PC-9 (cell line): ENCODE measurements around the gene RPS6KA3. TPM values are rescaled to one million over a fixed set of nuclear protein-coding genes. Genes with fewer than 3 reads are reported as not detected.

Experiments used
- BruUV-seq: library from RNA; stranded (reverse); fragments of 400-500 nt; replicated peaks from 2 replicates; lab custom pipeline; 2021; lab: Mats Ljungman, UMichigan
- CTCF ChIA-PET: fragments of 300-600 bp; sonication (Branson Sonifier 250); formaldehyde crosslinking; loops from one replicate; lab custom pipeline; 2022; ENCODE audit warnings: antibody characterized with exemption; lab: Charles Lee
- POLR2A ChIA-PET: fragments of 300-600 bp; sonication (Branson Sonifier 250); formaldehyde crosslinking; loops from one replicate; lab custom pipeline; 2022; ENCODE audit warnings: antibody characterized with exemption; ENCODE audit not compliant: unreplicated experiment; lab: Charles Lee
- DNase-seq, 2 experiments: peaks; one replicate each; pipeline versions ENCODE4 v3.0.0 to v3.0.0-alpha.2; 2015 to 2022; ENCODE audit warnings: mixed read lengths in 1 of 2
- H2AFZ ChIP-seq: fragments of 200-600 bp; sonication (generic); 2 replicates; pipeline ENCODE4 v1.8.1; 2017; ENCODE audit warnings: antibody characterized with exemption
- H3F3A ChIP-seq: fragments of 200-600 bp; sonication (generic); 2 replicates; pipeline ENCODE4 v1.8.1; 2017; ENCODE audit warnings: antibody characterized with exemption, mild to moderate bottlenecking, low read depth; ENCODE audit not compliant: insufficient read depth
- H3K27ac ChIP-seq: fragments of 200-600 bp; sonication (generic); 2 replicates; pipeline ENCODE4 v1.6.1; 2016; ENCODE audit warnings: mixed run types
- H3K27me3 ChIP-seq: fragments of 200-600 bp; sonication (generic); 2 replicates; pipeline ENCODE4 v1.6.1; 2016; ENCODE audit warnings: low read depth, mixed run types; ENCODE audit not compliant: insufficient read depth
- H3K36me3 ChIP-seq: fragments of 200-600 bp; sonication (generic); 2 replicates; pipeline ENCODE4 v1.6.1; 2016; ENCODE audit warnings: low read depth, mixed run types
- H3K4me1 ChIP-seq: fragments of 200-600 bp; sonication (generic); replicated peaks from 2 replicates; pipeline ENCODE4 v1.6.1; 2016; ENCODE audit warnings: mixed run types; ENCODE audit not compliant: insufficient read depth
- H3K4me2 ChIP-seq: fragments of 200-600 bp; sonication (generic); 2 replicates; pipeline ENCODE4 v1.6.1; 2017; ENCODE audit warnings: mixed run types
- H3K4me3 ChIP-seq: fragments of 200-600 bp; sonication (generic); 2 replicates; pipeline ENCODE4 v1.6.1; 2016; ENCODE audit warnings: mixed run types
- H3K79me2 ChIP-seq: fragments of 200-600 bp; sonication (generic); 2 replicates; pipeline ENCODE4 v1.6.1; 2017; ENCODE audit warnings: low read depth, mixed run types
- H3K9me2 ChIP-seq: fragments of 200-600 bp; sonication (generic); 2 replicates; pipeline ENCODE4 v1.8.1; 2017; ENCODE audit warnings: mild to moderate bottlenecking; ENCODE audit not compliant: insufficient read depth
- H3K9me3 ChIP-seq: fragments of 200-600 bp; sonication (generic); 2 replicates; pipeline ENCODE4 v1.8.1; 2016; ENCODE audit warnings: low read depth; ENCODE audit not compliant: insufficient read depth
- H4K20me1 ChIP-seq: fragments of 200-600 bp; sonication (generic); 2 replicates; pipeline ENCODE4 v1.8.1; 2017; ENCODE audit not compliant: insufficient read depth
- CTCF ChIP-seq: fragments of 200-600 bp; sonication (generic); conservative IDR thresholded peaks from 2 replicates; pipeline ENCODE4 v1.6.1; 2017; ENCODE audit warnings: mixed run types, antibody characterized with exemption, mild to moderate bottlenecking, moderate library complexity
- EZH2 ChIP-seq: fragments of 200-600 bp; sonication (generic); IDR thresholded peaks from 2 replicates; pipeline ENCODE4 v1.8.0; 2017; ENCODE audit warnings: antibody characterized with exemption, low read depth
- intact Hi-C: fragments of 100-400 bp; cut with micrococcal nuclease; formaldehyde crosslinking; loops from one replicate; pipeline ENCODE4 v1.10.0; 2022; ENCODE audit not compliant: unreplicated experiment
- total RNA-seq: library from RNA; stranded (reverse); gene quantifications from 2 replicates; pipeline ENCODE4 v1.2.3, GENCODE V29; 2021

The RPS6KA3 gene
- total RNA-seq, 1 experiment from 2014 or later = 51.4 TPM

- no peaks in the 10 kb centered on the region for H3F3A ChIP-seq
- H4K20me1 ChIP-seq = no peaks in the 10 kb centered on the region; the same call in 1 of the 2 replicates
- H3K27ac ChIP-seq = peak overlapping the region; percentile 14; the same call in 1 of the 2 replicates
- H3K4me2 ChIP-seq = peak overlapping the region; percentile 2; the same call in 1 of the 2 replicates
- intact Hi-C loops = no loop called here
- no peaks in the 10 kb centered on the region for H3K36me3 ChIP-seq
- no TSS peak for BruUV-seq
- no peak overlapping the region for H2AFZ ChIP-seq
- peaks cover 3% of the 10 kb centered on the region; the same call in 1 of the 2 replicates for H3K79me2 ChIP-seq
- CTCF ChIA-PET = no interaction called here
- DNase-seq = peak in 1 of 2 experiments; percentile 34
- H3K9me3 ChIP-seq = no peaks in the 10 kb centered on the region
- peaks cover 13% of the 10 kb centered on the region for H3K4me1 ChIP-seq
- TF ChIP-seq EZH2 (no peak), CTCF (no peak)
- no peaks in the 10 kb centered on the region for H3K27me3 ChIP-seq
- POLR2A ChIA-PET = interaction anchor here (0.6 kb wide), 1 partner anchor 57 kb away, joined by 3 read pairs; no protein-coding TSS in a partner anchor
- no peaks in the 10 kb centered on the region for H3K9me2 ChIP-seq
- no peak overlapping the region for H3K4me3 ChIP-seq
Measured at GRCh38 chrX:20217271-20217670, 49.4 kb downstream of the RPS6KA3 start.

GRCh38 chrX:20215565-20215964, 51.1 kb downstream of the RPS6KA3 start:
- H3K79me2 ChIP-seq = peaks cover 3% of the 10 kb centered on the region; the same call in 1 of the 2 replicates
- H3K9me3 ChIP-seq = no peaks in the 10 kb centered on the region
- ChIA-PET POLR2A (no interaction called here), CTCF (no interaction called here)
- no peaks in the 10 kb centered on the region for H3K36me3 ChIP-seq
- no peak overlapping the region for H3K4me2 ChIP-seq
- H3K27ac ChIP-seq = no peak overlapping the region
- H3K4me1 ChIP-seq = peaks cover 13% of the 10 kb centered on the region
- no TSS peak for BruUV-seq
- no peak overlapping the region for H2AFZ ChIP-seq
- no peaks in the 10 kb centered on the region for H3F3A ChIP-seq
- DNase-seq = no peak
- H3K4me3 ChIP-seq = no peak overlapping the region
- H3K27me3 ChIP-seq = no peaks in the 10 kb centered on the region
- no peaks in the 10 kb centered on the region for H3K9me2 ChIP-seq
- no peak for TF ChIP-seq CTCF
- no peak for TF ChIP-seq EZH2
- H4K20me1 ChIP-seq = no peaks in the 10 kb centered on the region; the same call in 1 of the 2 replicates
- intact Hi-C loops = no loop called here

- TF ChIP-seq CTCF (no peak), EZH2 (no peak)
- Histone ChIP-seq H3K27ac (no peak overlapping the region), H3K4me1 (peaks cover 7% of the 10 kb centered on the region), H4K20me1 (no peaks in the 10 kb centered on the region), H3F3A (no peaks in the 10 kb centered on the region), H3K9me3 (no peaks in the 10 kb centered on the region), H3K4me2 (no peak overlapping the region), H3K36me3 (no peaks in the 10 kb centered on the region), H3K79me2 (peaks cover 3% of the 10 kb centered on the region; the same call in 1 of the 2 replicates), H3K9me2 (no peaks in the 10 kb centered on the region), H3K4me3 (no peak overlapping the region), H2AFZ (no peak overlapping the region), H3K27me3 (no peaks in the 10 kb centered on the region)
- intact Hi-C loops = no loop called here
- no TSS peak for BruUV-seq
- ChIA-PET CTCF (no interaction called here), POLR2A (no interaction called here)
- no peak for DNase-seq
Measured at GRCh38 chrX:20212486-20213089, 54.1 kb downstream of the RPS6KA3 start.
